A549 (cell line): ENCODE data around the gene PTOV1.

ENCODE experiments used
- ATOH8 ChIP-seq: fragments of 250-450 bp; sonication (Bioruptor Pico); IDR thresholded peaks from 2 replicates; pipeline ENCODE4 v1.5.0; 2020; ENCODE audit warnings: low read depth, mild to moderate bottlenecking, moderate library complexity
- CBX2 ChIP-seq: fragments of 200-600 bp; sonication (generic); IDR thresholded peaks from 2 replicates; pipeline ENCODE4 v1.6.1; 2016; ENCODE audit warnings: low read depth, mild to moderate bottlenecking, borderline replicate concordance
- RAD21 ChIP-seq, 2 experiments: fragments of >200 bp in 1 of 2; sonication (Bioruptor Twin) in 1 of 2; formaldehyde crosslinking in 1 of 2; IDR thresholded peaks in 1 of 2; conservative IDR thresholded peaks in 1 of 2; 2 replicates in 1 of 2; 3 replicates in 1 of 2; pipeline ENCODE4 v1.6.1; 2012 to 2018; ENCODE audit warnings: inconsistent platforms in 1 of 2
- TF ChIP-seq, protein P1 (sequence below): IDR thresholded peaks from 2 replicates; pipeline ENCODE4 v1.6.1; 2012; ENCODE audit warnings: low read depth, borderline replicate concordance
- TF ChIP-seq, protein P2 (sequence below): fragments of >200 bp; sonication (Bioruptor Twin); formaldehyde crosslinking; IDR thresholded peaks from 3 replicates; pipeline ENCODE4 v1.5.1; 2016

GRCh38 chr19:49848938-49849337 lies 2.0 kb upstream of the PTOV1 start:
- TF ChIP-seq, protein P1, sequence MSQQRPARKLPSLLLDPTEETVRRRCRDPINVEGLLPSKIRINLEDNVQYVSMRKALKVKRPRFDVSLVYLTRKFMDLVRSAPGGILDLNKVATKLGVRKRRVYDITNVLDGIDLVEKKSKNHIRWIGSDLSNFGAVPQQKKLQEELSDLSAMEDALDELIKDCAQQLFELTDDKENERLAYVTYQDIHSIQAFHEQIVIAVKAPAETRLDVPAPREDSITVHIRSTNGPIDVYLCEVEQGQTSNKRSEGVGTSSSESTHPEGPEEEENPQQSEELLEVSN, result no peak
- TF ChIP-seq, protein P2, sequence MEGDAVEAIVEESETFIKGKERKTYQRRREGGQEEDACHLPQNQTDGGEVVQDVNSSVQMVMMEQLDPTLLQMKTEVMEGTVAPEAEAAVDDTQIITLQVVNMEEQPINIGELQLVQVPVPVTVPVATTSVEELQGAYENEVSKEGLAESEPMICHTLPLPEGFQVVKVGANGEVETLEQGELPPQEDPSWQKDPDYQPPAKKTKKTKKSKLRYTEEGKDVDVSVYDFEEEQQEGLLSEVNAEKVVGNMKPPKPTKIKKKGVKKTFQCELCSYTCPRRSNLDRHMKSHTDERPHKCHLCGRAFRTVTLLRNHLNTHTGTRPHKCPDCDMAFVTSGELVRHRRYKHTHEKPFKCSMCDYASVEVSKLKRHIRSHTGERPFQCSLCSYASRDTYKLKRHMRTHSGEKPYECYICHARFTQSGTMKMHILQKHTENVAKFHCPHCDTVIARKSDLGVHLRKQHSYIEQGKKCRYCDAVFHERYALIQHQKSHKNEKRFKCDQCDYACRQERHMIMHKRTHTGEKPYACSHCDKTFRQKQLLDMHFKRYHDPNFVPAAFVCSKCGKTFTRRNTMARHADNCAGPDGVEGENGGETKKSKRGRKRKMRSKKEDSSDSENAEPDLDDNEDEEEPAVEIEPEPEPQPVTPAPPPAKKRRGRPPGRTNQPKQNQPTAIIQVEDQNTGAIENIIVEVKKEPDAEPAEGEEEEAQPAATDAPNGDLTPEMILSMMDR, result no peak
- no peak for TF ChIP-seq CBX2
- TF ChIP-seq ATOH8, result no peak
- no peak for TF ChIP-seq RAD21 (conservative IDR thresholded peaks at IDR 0.05 in 1 of 2, IDR thresholded peaks at IDR 0.05 in 1 of 2)
